Tibial artery (tissue), 4 donors: Measurements from ENCODE around the gene AIP.

Source experiments
- DNase-seq, 2 donors: peaks; one replicate each; pipeline ENCODE4 v3.0.0-alpha.2; 2019
- H3K27ac ChIP-seq, 2 donors: fragments of 200-600 bp; sonication (generic) in 1 of 2; 1 replicate in 1 of 2; 2 replicates in 1 of 2; pipeline ENCODE4 v1.5.1; 2018 to 2019; ENCODE audit warnings: mild to moderate bottlenecking in 1 of 2
- H3K27me3 ChIP-seq, 2 donors: fragments of 200-600 bp; sonication (generic) in 1 of 2; one replicate each; pipeline versions ENCODE4 v1.5.1 to v1.6.0; 2016 to 2019
- H3K36me3 ChIP-seq, 3 donors: fragments of 200-600 bp; sonication (generic) in 2 of 3; one replicate each; pipeline ENCODE4 v1.5.1; 2016 to 2019; ENCODE audit warnings: mild to moderate bottlenecking in 2 of 3
- H3K4me1 ChIP-seq, 4 donors: fragments of 200-600 bp; sonication (generic) in 2 of 4; 1 replicate in 3 of 4; 2 replicates in 1 of 4; pipeline ENCODE4 v1.5.1; 2016 to 2019
- H3K4me3 ChIP-seq, 2 donors: fragments of 200-600 bp; sonication (generic) in 1 of 2; 1 replicate in 1 of 2; 2 replicates in 1 of 2; pipeline ENCODE4 v1.5.1; 2018 to 2019; ENCODE audit warnings: mild to moderate bottlenecking in 2 of 2
- H3K9me3 ChIP-seq, 3 donors: fragments of 200-600 bp; sonication (generic) in 1 of 3; one replicate each; pipeline ENCODE4 v1.5.1; 2016 to 2019
- CTCF ChIP-seq, 2 experiments: fragments of 200-600 bp in 1 of 2; fragments of 450-650 bp in 1 of 2; IDR thresholded peaks; one replicate each; pipeline ENCODE4 v1.5.1; 2017 to 2019; ENCODE audit warnings: antibody characterized with exemption in 2 of 2, mild to moderate bottlenecking in 1 of 2, moderate library complexity in 1 of 2
- intact Hi-C: fragments of 100-400 bp; cut with DNase I; formaldehyde crosslinking; loops from one replicate; pipeline ENCODE4 v1.15.0; 2023; ENCODE audit warnings: low total_unique reads

Gene AIP

DNA sequence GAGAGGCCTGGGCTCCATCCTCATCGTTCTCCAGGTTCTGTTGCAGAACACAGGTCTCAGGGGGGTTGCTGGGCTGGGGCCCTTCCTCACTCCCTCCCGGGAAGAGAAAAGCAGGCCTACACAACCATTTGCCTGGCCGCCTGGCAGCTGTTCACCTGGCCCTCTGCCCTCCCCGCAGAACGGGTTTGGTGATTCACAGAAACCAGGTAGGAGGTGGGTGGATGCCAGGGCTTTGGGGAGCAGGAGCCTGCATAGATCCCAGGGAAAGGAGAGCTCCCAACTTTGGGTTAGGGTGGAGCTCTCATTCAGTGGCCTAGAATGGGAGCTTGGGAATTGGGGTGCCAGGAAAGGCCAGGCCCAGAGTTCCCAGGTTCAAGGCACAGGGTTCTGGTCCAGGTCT lies 14.8 kb upstream of the AIP start:
- H3K36me3 ChIP-seq: no peaks in the 10 kb centered on the region
- no peaks in the 10 kb centered on the region for H3K9me3 ChIP-seq
- intact Hi-C loops: loop anchor here (2.0 to 5.0 kb wide), 3 partner anchors 39 to 66 kb away; partner anchors contain the start of genes PPP1CA and TBC1D10C
- peak overlapping the region; percentile 84 to 95 for H3K27ac ChIP-seq
- no peak for TF ChIP-seq CTCF (IDR thresholded peaks at IDR 0.05)
- no peaks in the 10 kb centered on the region for H3K27me3 ChIP-seq
- peak overlapping the region; percentile 68 to 81 for H3K4me3 ChIP-seq
- peaks cover 0 to 52% (median 38%) of the 10 kb centered on the region in 4 donors for H3K4me1 ChIP-seq
- peak in 1 of 2 donors; percentile 83 for DNase-seq

DNA sequence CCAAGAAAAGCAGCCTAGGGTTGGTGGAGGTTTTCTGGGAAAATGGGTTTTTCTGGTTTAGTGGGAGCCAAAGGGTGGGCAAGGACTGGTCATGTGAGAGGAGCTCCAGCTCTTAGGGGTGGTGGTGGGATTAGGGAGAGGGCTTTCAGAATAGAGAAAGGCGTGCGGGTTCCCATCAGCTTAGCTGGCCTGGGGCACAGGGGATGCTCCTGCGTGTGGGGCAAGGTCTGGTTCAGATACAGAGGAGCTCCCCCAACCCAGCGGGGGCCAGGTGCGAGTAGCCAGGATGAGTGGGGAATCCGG lies 14.4 kb upstream of the AIP start:
- Histone ChIP-seq H3K4me1 (peaks cover 0 to 52% (median 37%) of the 10 kb centered on the region in 4 donors), H3K4me3 (peak overlapping the region; percentile 68 to 81), H3K27me3 (no peaks in the 10 kb centered on the region), H3K36me3 (no peaks in the 10 kb centered on the region), H3K27ac (peak overlapping the region; percentile 84 to 95), H3K9me3 (no peaks in the 10 kb centered on the region)
- TF ChIP-seq CTCF (IDR thresholded peaks at IDR 0.05): no peak
- DNase-seq: no peak
- intact Hi-C loops: loop anchor here (2.0 to 5.0 kb wide), 3 partner anchors 38 to 66 kb away; partner anchors contain the start of genes PPP1CA and TBC1D10C

GRCh38 chr11:67468759-67469507 lies 13.9 kb upstream of the AIP start, which contains the start of gene TMEM134:
TMEM134 (minus strand) TSS chr11:67469251; CDS start chr11:67469192, 59 bp downstream.
- Histone ChIP-seq H3K27ac (peak within 1 kb of the TSS; percentile 84 to 95), H3K36me3 (no peaks in the 10 kb centered on the region), H3K4me3 (peak within 1 kb of the TSS; percentile 68 to 81), H3K4me1 (peaks cover 0 to 49% (median 32%) of the 10 kb centered on the region in 4 donors), H3K9me3 (no peaks in the 10 kb centered on the region), H3K27me3 (no peaks in the 10 kb centered on the region)
- TF ChIP-seq CTCF (IDR thresholded peaks at IDR 0.05): peak; percentile 36 to 51
- intact Hi-C loops: loop anchor here (2.0 to 5.0 kb wide), 3 partner anchors 38 to 67 kb away; partner anchors contain the start of genes PPP1CA and TBC1D10C
- DNase-seq: peak; percentile 90 to 95

- intact Hi-C loops: loop anchor here (2.0 to 5.0 kb wide), 3 partner anchors 37 to 67 kb away; partner anchors contain the start of genes PPP1CA and TBC1D10C
- TF ChIP-seq CTCF (IDR thresholded peaks at IDR 0.05): no peak
- H3K4me1 ChIP-seq: peaks cover 0 to 44% (median 28%) of the 10 kb centered on the region in 4 donors
- H3K27me3 ChIP-seq: no peaks in the 10 kb centered on the region
- peak overlapping the region; percentile 84 to 95 for H3K27ac ChIP-seq
- DNase-seq: no peak
- H3K9me3 ChIP-seq: no peaks in the 10 kb centered on the region
- H3K4me3 ChIP-seq: peak overlapping the region; percentile 68 to 81
- H3K36me3 ChIP-seq: no peaks in the 10 kb centered on the region
Observed at GRCh38 chr11:67469508-67469811, 13.4 kb upstream of the AIP start.

DNA sequence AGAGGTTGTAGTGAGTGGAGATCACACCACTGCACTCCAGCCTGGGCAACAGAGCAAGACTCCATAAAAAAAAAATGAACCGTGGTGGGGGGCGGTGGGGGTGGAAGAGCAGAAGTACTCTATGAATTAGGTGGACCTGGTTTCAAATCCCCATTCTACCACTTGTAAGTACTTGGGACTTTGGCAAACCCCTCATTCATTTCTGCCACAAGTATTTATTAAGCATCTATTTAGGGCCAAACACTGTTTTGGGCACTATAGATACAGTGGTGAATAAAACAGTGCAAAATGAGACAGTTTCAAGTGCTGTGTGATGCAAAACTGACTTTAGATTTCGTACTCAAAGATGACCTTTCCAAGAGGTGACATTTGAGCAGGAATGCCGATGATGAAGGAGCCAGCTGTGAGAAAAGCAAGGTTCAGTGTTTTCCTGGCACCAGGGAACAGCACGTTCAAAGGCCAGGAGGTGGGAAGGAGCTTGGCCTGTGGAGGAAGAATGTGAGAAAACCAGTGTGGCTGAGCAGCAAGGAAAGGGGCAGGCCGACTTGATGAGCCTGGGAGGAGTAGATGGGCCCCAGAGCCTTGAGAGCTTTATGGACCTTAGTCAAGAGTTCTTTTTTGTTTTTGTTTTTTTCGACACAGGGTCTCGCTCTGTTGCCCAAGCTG lies 12.4 kb upstream of the AIP start:
- DNase-seq: no peak
- intact Hi-C loops: no loop called here
- H3K27ac ChIP-seq: no peak overlapping the region
- no peak overlapping the region for H3K4me3 ChIP-seq
- no peaks in the 10 kb centered on the region for H3K27me3 ChIP-seq
- no peaks in the 10 kb centered on the region for H3K9me3 ChIP-seq
- H3K36me3 ChIP-seq: no peaks in the 10 kb centered on the region
- peaks cover 0 to 36% (median 21%) of the 10 kb centered on the region in 4 donors for H3K4me1 ChIP-seq
- TF ChIP-seq CTCF (IDR thresholded peaks at IDR 0.05): no peak
